Suprapubic skin (tissue), 3 donors: Measurements from ENCODE around the gene MNAT1.

ENCODE experiments used
- CTCF ChIP-seq, 2 donors: fragments of 200-600 bp in 1 of 2; fragments of 450-650 bp in 1 of 2; sonication (generic) in 1 of 2; IDR thresholded peaks; one replicate each; pipeline ENCODE4 v1.5.1; 2016 to 2019; ENCODE audit warnings: antibody characterized with exemption in 2 of 2, mild to moderate bottlenecking in 1 of 2, moderate library complexity in 1 of 2
- POLR2A ChIP-seq, 2 donors: fragments of 450-650 bp; IDR thresholded peaks; one replicate each; pipeline ENCODE4 v1.6.1; 2017; ENCODE audit warnings: antibody characterized with exemption in 2 of 2, mild to moderate bottlenecking in 2 of 2, moderate library complexity in 2 of 2

- no peak for TF ChIP-seq CTCF (IDR thresholded peaks at IDR 0.05)
- no peak for TF ChIP-seq POLR2A (IDR thresholded peaks at IDR 0.05)
Measured at GRCh38 chr14:60735416-60735815, 855 bp downstream of the MNAT1 start.
